SH-SY5Y (cell line): ENCODE data around the gene TBX6.

ENCODE experiments used
- GATA2 ChIP-seq: IDR thresholded peaks from 2 replicates; pipeline ENCODE4 v1.6.1; 2011; ENCODE audit warnings: mild to moderate bottlenecking, low read depth, low read length
- GATA3 ChIP-seq: IDR thresholded peaks from 2 replicates; pipeline ENCODE4 v1.6.1; 2011; ENCODE audit warnings: low read depth, mild to moderate bottlenecking, low read length, moderate library complexity

DNA sequence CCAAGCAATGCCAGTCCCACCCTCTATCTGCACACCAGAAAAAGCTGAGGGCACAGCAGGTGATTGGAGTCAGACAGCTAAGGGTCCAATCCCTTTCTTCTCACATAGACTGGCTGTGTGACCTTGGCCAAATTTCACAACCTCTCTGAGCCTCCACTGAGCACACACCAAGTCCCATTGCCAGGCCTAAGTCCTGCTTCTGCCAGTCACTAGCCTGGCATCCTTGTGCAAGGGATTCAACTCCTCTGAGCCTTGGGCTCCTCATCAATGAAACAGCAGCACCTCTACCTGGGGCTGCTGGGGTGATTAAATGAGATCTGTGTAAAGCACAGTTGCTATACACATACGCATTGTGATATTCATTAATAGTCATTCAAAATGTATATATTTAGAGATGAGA lies 45.1 kb downstream of the TBX6 start:
- no peak for TF ChIP-seq GATA3
- TF ChIP-seq GATA2, result no peak
